Lower leg skin (tissue), 3 donors: ENCODE results near the gene SPRED2.

Experiments used
- POLR2A ChIP-seq, 2 donors: fragments of 450-650 bp; IDR thresholded peaks; one replicate each; pipeline ENCODE4 v1.6.1; 2016 to 2017; ENCODE audit warnings: antibody characterized with exemption in 2 of 2, mild to moderate bottlenecking in 1 of 2, moderate library complexity in 1 of 2
- TF ChIP-seq, protein P1 (sequence below), 3 donors: fragments of 450-650 bp; IDR thresholded peaks; one replicate each; pipeline ENCODE4 v1.5.1; 2016; ENCODE audit warnings: antibody characterized with exemption in 3 of 3, mild to moderate bottlenecking in 3 of 3, moderate library complexity in 2 of 3

DNA sequence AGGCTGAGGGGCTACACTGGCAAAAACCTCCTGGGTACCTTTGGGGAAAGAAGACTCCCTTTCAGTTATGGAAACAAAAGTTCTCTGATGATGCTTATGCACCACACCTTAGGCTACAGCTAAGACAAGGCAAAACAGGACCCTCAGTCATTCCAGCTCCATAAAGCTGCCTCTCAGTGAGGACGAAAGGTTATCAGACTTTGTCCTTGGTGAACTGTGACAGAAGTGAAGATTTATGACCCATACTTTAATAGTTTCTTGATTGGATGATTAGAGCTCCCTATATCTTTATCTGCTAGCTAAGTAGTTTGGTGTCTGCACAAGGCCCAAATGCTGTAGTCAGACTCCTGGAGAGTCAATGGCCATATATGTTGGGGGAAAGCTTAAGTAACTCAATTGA is 40.6 kb upstream of the SPRED2 start:
- TF ChIP-seq POLR2A (IDR thresholded peaks at IDR 0.05), result no peak
- TF ChIP-seq, protein P1, sequence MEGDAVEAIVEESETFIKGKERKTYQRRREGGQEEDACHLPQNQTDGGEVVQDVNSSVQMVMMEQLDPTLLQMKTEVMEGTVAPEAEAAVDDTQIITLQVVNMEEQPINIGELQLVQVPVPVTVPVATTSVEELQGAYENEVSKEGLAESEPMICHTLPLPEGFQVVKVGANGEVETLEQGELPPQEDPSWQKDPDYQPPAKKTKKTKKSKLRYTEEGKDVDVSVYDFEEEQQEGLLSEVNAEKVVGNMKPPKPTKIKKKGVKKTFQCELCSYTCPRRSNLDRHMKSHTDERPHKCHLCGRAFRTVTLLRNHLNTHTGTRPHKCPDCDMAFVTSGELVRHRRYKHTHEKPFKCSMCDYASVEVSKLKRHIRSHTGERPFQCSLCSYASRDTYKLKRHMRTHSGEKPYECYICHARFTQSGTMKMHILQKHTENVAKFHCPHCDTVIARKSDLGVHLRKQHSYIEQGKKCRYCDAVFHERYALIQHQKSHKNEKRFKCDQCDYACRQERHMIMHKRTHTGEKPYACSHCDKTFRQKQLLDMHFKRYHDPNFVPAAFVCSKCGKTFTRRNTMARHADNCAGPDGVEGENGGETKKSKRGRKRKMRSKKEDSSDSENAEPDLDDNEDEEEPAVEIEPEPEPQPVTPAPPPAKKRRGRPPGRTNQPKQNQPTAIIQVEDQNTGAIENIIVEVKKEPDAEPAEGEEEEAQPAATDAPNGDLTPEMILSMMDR (IDR thresholded peaks at IDR 0.05), result no peak
